B cell (primary cell): ENCODE data around the gene NEMP2. TPM values are rescaled to one million over a fixed set of nuclear protein-coding genes. Genes with fewer than 3 reads are reported as not detected.
A peak's percentile ranks its signal among the peaks of the same experiment; 100 is the strongest.

Experiments used
- ATAC-seq: fragments of 200-7000 bp; cut with Tn5 transposase; one replicate; pipeline ENCODE4 v1.10.0; 2021; ENCODE audit warnings: low read depth, mild to moderate bottlenecking, moderate number of reproducible peaks, moderate library complexity
- CTCF ChIA-PET: fragments of 350-600 bp; sonication (Branson Sonifier 250); formaldehyde crosslinking; loops from one replicate; lab custom pipeline; 2021; ENCODE audit warnings: antibody characterized with exemption, inconsistent platforms; lab: Charles Lee
- POLR2A ChIA-PET: fragments of 350-600 bp; sonication (Branson Sonifier 250); formaldehyde crosslinking; loops from one replicate; lab custom pipeline; 2021; ENCODE audit warnings: antibody characterized with exemption; lab: Charles Lee
- DNase-seq: peaks from one replicate; pipeline ENCODE4 v3.0.0; 2013
- H2AFZ ChIP-seq: 2 replicates; pipeline ENCODE4 v1.6.1; 2012; ENCODE audit warnings: mild to moderate bottlenecking, low read depth, low read length; ENCODE audit not compliant: insufficient read depth, poor library complexity, severe bottlenecking
- H3K27ac ChIP-seq, 2 donors: 1 replicate in 1 of 2; 2 replicates in 1 of 2; pipeline ENCODE4 v1.5.1; 2012 to 2013; ENCODE audit warnings: low read length in 2 of 2, mild to moderate bottlenecking in 2 of 2, moderate library complexity in 1 of 2
- H3K27me3 ChIP-seq, 4 experiments: fragments of 200-600 bp in 1 of 4; sonication (generic) in 1 of 4; replicated peaks in 1 of 4; 1 replicate in 2 of 4; 2 replicates in 2 of 4; pipeline versions ENCODE4 v1.6.1 to v1.7.0; 2013 to 2016; ENCODE audit warnings: low read length in 3 of 4, mild to moderate bottlenecking in 2 of 4, mixed read lengths in 1 of 4, moderate library complexity in 1 of 4; ENCODE audit not compliant: insufficient read depth in 4 of 4, control insufficient read depth in 3 of 4; ENCODE audit errors: control extremely low read depth in 1 of 4
- H3K36me3 ChIP-seq, 2 experiments: replicated peaks in 1 of 2; 1 replicate in 1 of 2; 2 replicates in 1 of 2; pipeline versions ENCODE4 v1.6.1 to v1.7.1; 2013; ENCODE audit warnings: low read length in 1 of 2; ENCODE audit not compliant: insufficient read depth in 2 of 2, control insufficient read depth in 1 of 2; ENCODE audit errors: control extremely low read depth in 1 of 2, extremely low read depth in 1 of 2
- H3K4me1 ChIP-seq, 2 donors: fragments of 200-600 bp in 1 of 2; sonication (generic) in 1 of 2; 1 replicate in 1 of 2; 2 replicates in 1 of 2; pipeline versions ENCODE4 v1.5.1 to v1.6.1; 2013 to 2017; ENCODE audit warnings: low read length in 2 of 2; ENCODE audit not compliant: control insufficient read depth in 2 of 2, insufficient read depth in 2 of 2
- H3K4me2 ChIP-seq: replicated peaks from 2 replicates; pipeline ENCODE3; 2012; ENCODE audit warnings: mild to moderate bottlenecking, low read depth, low read length; ENCODE audit not compliant: poor library complexity, severe bottlenecking
- H3K4me3 ChIP-seq, 5 experiments: fragments of 200-600 bp in 1 of 5; sonication (generic) in 1 of 5; 1 replicate in 3 of 5; 2 replicates in 2 of 5; pipeline versions ENCODE4 v1.5.1 to v1.7.0; 2011 to 2016; ENCODE audit warnings: low read length in 4 of 5, mild to moderate bottlenecking in 4 of 5, low read depth in 2 of 5, control low read depth in 1 of 5, moderate library complexity in 1 of 5; ENCODE audit not compliant: insufficient read depth in 1 of 5; ENCODE audit errors: control extremely low read depth in 1 of 5, extremely low read depth in 1 of 5
- H3K79me2 ChIP-seq: fragments of 200-600 bp; sonication (generic); one replicate; pipeline ENCODE4 v1.6.0; 2016; ENCODE audit warnings: low read length; ENCODE audit not compliant: control insufficient read depth, insufficient read depth
- H3K9ac ChIP-seq: fragments of 200-600 bp; sonication (generic); 2 replicates; pipeline ENCODE4 v1.6.1; 2017; ENCODE audit warnings: mild to moderate bottlenecking, low read length, moderate library complexity
- H3K9me3 ChIP-seq, 3 donors: one replicate each; pipeline versions ENCODE4 v1.6.1 to v1.7.1; 2013; ENCODE audit warnings: low read length in 2 of 3; ENCODE audit not compliant: control insufficient read depth in 2 of 3, insufficient read depth in 1 of 3; ENCODE audit errors: control extremely low read depth in 1 of 3
- H4K20me1 ChIP-seq: 2 replicates; pipeline ENCODE4 v1.6.0; 2012; ENCODE audit warnings: mild to moderate bottlenecking, low read length; ENCODE audit not compliant: insufficient read depth, control insufficient read depth, poor library complexity, severe bottlenecking
- H3K27ac Mint-ChIP-seq: one replicate; pipeline ENCODE4 v1.8.0; 2021; ENCODE audit warnings: mixed read lengths
- H3K27me3 Mint-ChIP-seq: one replicate; pipeline ENCODE4 v1.8.0; 2021; ENCODE audit warnings: mixed read lengths
- H3K4me1 Mint-ChIP-seq: one replicate; pipeline ENCODE4 v1.8.0; 2021; ENCODE audit warnings: mixed read lengths
- H3K4me3 Mint-ChIP-seq: one replicate; pipeline ENCODE4 v1.8.0; 2021; ENCODE audit warnings: mixed read lengths
- H3K9me3 Mint-ChIP-seq: one replicate; pipeline ENCODE4 v1.8.0; 2022; ENCODE audit warnings: mixed read lengths; ENCODE audit not compliant: insufficient read depth
- CTCF ChIP-seq: fragments of 200-600 bp; IDR thresholded peaks from one replicate; pipeline ENCODE4 v1.8.0; 2022; ENCODE audit warnings: antibody characterized with exemption, mild to moderate bottlenecking
- EZH2 ChIP-seq: IDR thresholded peaks from 2 replicates; pipeline ENCODE4 v1.6.1; 2012; ENCODE audit warnings: borderline replicate concordance, low read depth, mild to moderate bottlenecking, moderate library complexity, low read length; ENCODE audit not compliant: insufficient read depth, poor library complexity, severe bottlenecking
- WGBS: methylation state at CpG from one replicate; pipeline ENCODE4 v1.1.5; 2013; ENCODE audit warnings: missing lambda C conversion rate; ENCODE audit not compliant: insufficient coverage; 5-methylcytosine and 5-hydroxymethylcytosine counted together
- intact Hi-C: fragments of 100-400 bp; cut with micrococcal nuclease; formaldehyde crosslinking; loops from one replicate; pipeline ENCODE4 v1.10.0; 2022
- polyA plus RNA-seq: library from polyadenylated mRNA; depleted of rRNA; stranded (reverse); fragments of >200 nt; gene quantifications from 2 replicates; pipeline ENCODE4 v1.2.3, GENCODE V29; 2012
- total RNA-seq, 2 donors: library from RNA; stranded (reverse); fragments of 120-200 nt in 1 of 2; gene quantifications; 1 replicate in 1 of 2; 2 replicates in 1 of 2; pipeline versions ENCODE4 v1.2.3 to v1.2.4, GENCODE V29; 2013 to 2022

NEMP2 gene
- total and polyA plus RNA-seq, 2 donors (not counting 1 experiment from before 2014, with no cell fraction given), result 1.3 to 17.3 TPM

- TF ChIP-seq EZH2, result no peak
- no peak for TF ChIP-seq CTCF
- H3K27me3 ChIP-seq, result no peaks in the 10 kb centered on the region
- CTCF ChIA-PET, result no interaction called here
- no peak overlapping the region for H2AFZ ChIP-seq
- no peak overlapping the region for H3K4me3 ChIP-seq
- no peaks in the 10 kb centered on the region for H3K9me3 ChIP-seq
- WGBS, result no CpG with 5 or more reads among the region's 1 CpG
- H3K27ac Mint-ChIP-seq, result no peak overlapping the region
- intact Hi-C loops, result no loop called here
- peaks cover 0 to 4% of the 10 kb centered on the region in 2 donors for H3K4me1 ChIP-seq
- H3K36me3 ChIP-seq, result peaks cover 2 to 11% of the 10 kb centered on the region in 2 experiments
- no peak overlapping the region for H3K4me3 Mint-ChIP-seq
- DNase-seq, result no peak
- H4K20me1 ChIP-seq, result no peaks in the 10 kb centered on the region
- POLR2A ChIA-PET, result no interaction called here
- H3K9me3 Mint-ChIP-seq, result no peaks in the 10 kb centered on the region
- H3K27me3 Mint-ChIP-seq, result no peaks in the 10 kb centered on the region
- H3K9ac ChIP-seq, result peak overlapping the region; percentile 10
- H3K4me1 Mint-ChIP-seq, result peaks cover 5% of the 10 kb centered on the region
- ATAC-seq, result no peak
- H3K79me2 ChIP-seq, result no peaks in the 10 kb centered on the region
- no peak overlapping the region for H3K27ac ChIP-seq
- H3K4me2 ChIP-seq, result no peak overlapping the region
Observed at GRCh38 chr2:190515687-190516086, 18.8 kb downstream of the NEMP2 start.

DNA sequence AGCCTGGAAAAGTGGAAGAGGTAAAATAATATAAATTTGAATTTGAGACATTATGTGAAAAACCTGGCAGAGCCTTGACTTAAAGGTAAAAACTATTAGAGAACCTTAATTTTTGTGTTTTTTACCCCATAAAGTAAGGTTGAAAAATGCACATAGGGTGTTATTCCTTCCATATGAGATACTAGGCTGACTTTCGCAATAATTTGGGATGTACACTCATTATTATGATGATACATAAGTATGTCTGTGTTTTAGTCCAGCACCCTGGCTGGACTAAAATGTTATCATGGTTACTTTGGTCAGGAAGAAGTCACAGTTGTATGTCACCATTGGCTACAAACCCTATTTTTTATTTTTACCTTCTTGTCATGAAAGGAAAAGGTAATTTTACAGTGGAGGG lies 19.8 kb downstream of the NEMP2 start:
- Histone ChIP-seq H3K27ac (no peak overlapping the region), H3K4me2 (no peak overlapping the region), H3K27me3 (no peaks in the 10 kb centered on the region), H3K79me2 (no peaks in the 10 kb centered on the region), H4K20me1 (no peaks in the 10 kb centered on the region), H3K4me1 (peaks cover 0 to 4% of the 10 kb centered on the region in 2 donors), H3K9ac (no peak overlapping the region), H3K36me3 (peaks cover 2 to 11% of the 10 kb centered on the region in 2 experiments), H2AFZ (no peak overlapping the region), H3K9me3 (no peaks in the 10 kb centered on the region), H3K4me3 (no peak overlapping the region)
- ATAC-seq (no peak), DNase-seq (no peak)
- H3K4me1 Mint-ChIP-seq, result peaks cover 5% of the 10 kb centered on the region
- H3K9me3 Mint-ChIP-seq, result no peaks in the 10 kb centered on the region
- no CpG with 5 or more reads among the region's 1 CpG for WGBS
- ChIA-PET CTCF (interaction anchor here (0.8 kb wide), 1 partner anchor 16 kb away, joined by 3 read pairs; no protein-coding TSS in a partner anchor), POLR2A (no interaction called here)
- no peak overlapping the region for H3K4me3 Mint-ChIP-seq
- intact Hi-C loops, result no loop called here
- TF ChIP-seq CTCF, result no peak
- no peak for TF ChIP-seq EZH2
- no peak overlapping the region for H3K27ac Mint-ChIP-seq
- H3K27me3 Mint-ChIP-seq, result no peaks in the 10 kb centered on the region
